Measurements from ENCODE around the gene ST8SIA4.

ST8SIA4 gene

GRCh38 chr5:100762108-100762507, 141.0 kb downstream of the ST8SIA4 start:
- Histone ChIP-seq H4K20me1 (no peaks in the 10 kb centered on the region), H3K4me1 (no peaks in the 10 kb centered on the region), H3K27me3 (no peaks in the 10 kb centered on the region), H3K27ac (no peak overlapping the region), H3K36me3 (no peaks in the 10 kb centered on the region), H3K9ac (no peak overlapping the region), H3K9me3 (replicated peaks in 1 of 11) (no peaks in the 10 kb centered on the region), H3K4me3 (no peak overlapping the region), H3K4me2 (no peak overlapping the region)
- no peak for TF ChIP-seq Cebpa-rat (IDR thresholded peaks at IDR 0.05)

DNA sequence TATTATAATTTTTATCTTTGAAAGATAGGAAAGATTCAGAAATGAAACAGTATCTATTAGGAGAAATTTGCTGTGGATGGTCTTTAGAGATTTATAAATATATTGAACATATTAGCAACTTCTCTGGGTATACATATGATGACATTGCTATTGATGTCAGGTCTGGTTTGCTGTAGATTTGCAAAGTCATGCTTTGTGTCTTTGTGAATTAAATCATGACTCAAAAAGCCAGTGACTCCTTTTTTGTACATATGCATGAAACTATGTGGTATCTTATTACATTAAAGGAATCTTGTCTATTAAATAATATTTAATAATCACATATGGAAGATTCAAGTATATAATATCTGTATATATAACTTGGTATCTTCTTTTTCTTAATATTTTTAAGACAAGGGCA, 141.9 kb downstream of the ST8SIA4 start:
- Histone ChIP-seq H3K36me3 (no peaks in the 10 kb centered on the region), H3K27me3 (no peaks in the 10 kb centered on the region), H3K9me3 (replicated peaks in 1 of 11) (no peaks in the 10 kb centered on the region), H3K9ac (no peak overlapping the region), H3K4me2 (no peak overlapping the region), H3K27ac (no peak overlapping the region), H4K20me1 (no peaks in the 10 kb centered on the region), H3K4me1 (no peaks in the 10 kb centered on the region), H3K4me3 (no peak overlapping the region)
- no peak for TF ChIP-seq Cebpa-rat (IDR thresholded peaks at IDR 0.05)

- no peak for TF ChIP-seq Cebpa-rat (IDR thresholded peaks at IDR 0.05)
- Histone ChIP-seq H3K4me3 (no peak overlapping the region), H3K4me2 (no peak overlapping the region), H4K20me1 (no peaks in the 10 kb centered on the region), H3K27me3 (no peaks in the 10 kb centered on the region), H3K9ac (no peak overlapping the region), H3K9me3 (replicated peaks in 1 of 11) (no peaks in the 10 kb centered on the region), H3K27ac (no peak overlapping the region; a peak in 1 of 22 replicates), H3K4me1 (no peaks in the 10 kb centered on the region), H3K36me3 (no peaks in the 10 kb centered on the region)
These were observed 142.4 kb downstream of the ST8SIA4 start for GRCh38 chr5:100760688-100761087.

DNA sequence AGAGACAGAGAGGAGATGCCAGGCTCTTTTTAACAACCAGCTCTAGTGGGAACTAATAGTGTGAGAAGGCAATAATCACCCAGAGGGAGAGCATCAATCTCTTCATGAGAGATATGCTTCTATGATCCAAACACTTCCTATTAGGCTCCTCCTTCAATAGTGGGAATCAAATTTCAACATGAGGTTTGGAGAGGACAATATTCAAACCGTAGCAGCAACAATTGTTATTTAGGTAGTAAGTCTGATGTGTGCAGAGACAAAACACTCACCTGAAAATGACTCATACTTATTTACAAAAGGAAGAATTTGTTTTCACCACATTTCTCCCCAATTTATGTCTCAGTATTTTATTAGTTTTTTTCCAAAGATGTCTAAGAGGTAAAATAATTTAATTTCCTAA, 144.3 kb downstream of the ST8SIA4 start:
- H3K27ac ChIP-seq: no peak overlapping the region
- H4K20me1 ChIP-seq: no peaks in the 10 kb centered on the region
- no peak overlapping the region for H3K4me2 ChIP-seq
- H3K9ac ChIP-seq: no peak overlapping the region
- no peaks in the 10 kb centered on the region for H3K27me3 ChIP-seq
- no peaks in the 10 kb centered on the region for H3K4me1 ChIP-seq
- H3K4me3 ChIP-seq: no peak overlapping the region
- H3K9me3 ChIP-seq (replicated peaks in 1 of 11): no peaks in the 10 kb centered on the region
- H3K36me3 ChIP-seq: no peaks in the 10 kb centered on the region
- no peak for TF ChIP-seq Cebpa-rat (IDR thresholded peaks at IDR 0.05)

DNA sequence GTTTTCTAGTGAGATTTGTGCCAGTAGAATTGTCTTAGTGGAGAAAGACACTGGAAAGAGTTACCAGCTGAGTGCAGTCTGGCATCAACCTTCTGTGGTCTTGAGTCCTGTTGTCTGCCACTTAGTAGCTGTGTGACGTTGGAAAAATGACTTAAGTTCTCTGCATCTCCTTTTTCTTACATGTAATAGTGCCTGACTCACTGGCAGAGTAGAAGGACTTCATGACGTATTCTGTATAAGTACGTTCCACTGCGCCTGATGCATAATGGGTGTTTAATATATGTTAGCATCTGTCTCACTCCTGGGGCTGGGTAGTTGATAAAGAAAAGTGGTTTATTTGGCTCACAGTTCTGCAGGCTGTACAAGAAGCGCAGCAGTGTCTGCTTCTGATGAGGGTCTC, 144.8 kb downstream of the ST8SIA4 start:
- TF ChIP-seq Cebpa-rat (IDR thresholded peaks at IDR 0.05): no peak
- no peaks in the 10 kb centered on the region for H4K20me1 ChIP-seq
- H3K4me2 ChIP-seq: no peak overlapping the region
- H3K36me3 ChIP-seq: no peaks in the 10 kb centered on the region
- H3K4me1 ChIP-seq: no peaks in the 10 kb centered on the region
- H3K9ac ChIP-seq: no peak overlapping the region
- H3K9me3 ChIP-seq (replicated peaks in 1 of 11): no peaks in the 10 kb centered on the region
- H3K27me3 ChIP-seq: no peaks in the 10 kb centered on the region
- H3K4me3 ChIP-seq: no peak overlapping the region
- no peak overlapping the region for H3K27ac ChIP-seq

DNA sequence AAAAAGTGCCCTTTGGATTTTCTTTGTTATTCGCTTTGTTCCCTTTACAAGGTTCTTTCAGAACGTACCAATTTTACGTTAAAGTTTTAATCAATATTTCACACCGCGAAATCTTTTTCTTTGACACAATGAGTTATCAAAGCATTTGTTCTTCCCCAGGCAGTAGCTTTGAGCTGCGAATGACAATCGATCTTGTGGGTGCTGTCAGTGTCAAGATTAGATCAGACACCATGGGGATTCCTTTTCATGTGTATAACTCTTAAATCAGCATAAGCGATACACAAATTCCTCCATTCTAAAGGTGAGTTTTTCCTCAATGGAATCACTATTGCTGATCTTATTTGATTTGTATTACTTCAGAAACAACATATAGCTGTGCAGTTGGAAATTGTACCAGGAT, 145.5 kb downstream of the ST8SIA4 start:
- Histone ChIP-seq H3K4me2 (no peak overlapping the region), H3K4me3 (no peak overlapping the region)

More for the DNA sequence above, 145.5 kb downstream of the ST8SIA4 start:
- H3K4me1 ChIP-seq: no peaks in the 10 kb centered on the region
- no peak overlapping the region for H3K27ac ChIP-seq
- no peak overlapping the region for H3K9ac ChIP-seq
- H3K27me3 ChIP-seq: no peaks in the 10 kb centered on the region
- TF ChIP-seq Cebpa-rat (IDR thresholded peaks at IDR 0.05): no peak
- no peaks in the 10 kb centered on the region for H3K36me3 ChIP-seq
- H4K20me1 ChIP-seq: no peaks in the 10 kb centered on the region
- no peaks in the 10 kb centered on the region for H3K9me3 ChIP-seq (replicated peaks in 1 of 11)
